ENCODE results near the gene SH3PXD2A. TPM values are rescaled to one million over a fixed set of nuclear protein-coding genes. Genes with fewer than 3 reads are reported as not detected.
"Not testable (repeated sequence)": the region's sequence is repeated elsewhere in the genome, so short reads cannot be mapped to it uniquely, and the experiment has no call there.

SH3PXD2A gene
- total RNA-seq, 1 donor from 2014 or later, result 38.6 TPM

DNA sequence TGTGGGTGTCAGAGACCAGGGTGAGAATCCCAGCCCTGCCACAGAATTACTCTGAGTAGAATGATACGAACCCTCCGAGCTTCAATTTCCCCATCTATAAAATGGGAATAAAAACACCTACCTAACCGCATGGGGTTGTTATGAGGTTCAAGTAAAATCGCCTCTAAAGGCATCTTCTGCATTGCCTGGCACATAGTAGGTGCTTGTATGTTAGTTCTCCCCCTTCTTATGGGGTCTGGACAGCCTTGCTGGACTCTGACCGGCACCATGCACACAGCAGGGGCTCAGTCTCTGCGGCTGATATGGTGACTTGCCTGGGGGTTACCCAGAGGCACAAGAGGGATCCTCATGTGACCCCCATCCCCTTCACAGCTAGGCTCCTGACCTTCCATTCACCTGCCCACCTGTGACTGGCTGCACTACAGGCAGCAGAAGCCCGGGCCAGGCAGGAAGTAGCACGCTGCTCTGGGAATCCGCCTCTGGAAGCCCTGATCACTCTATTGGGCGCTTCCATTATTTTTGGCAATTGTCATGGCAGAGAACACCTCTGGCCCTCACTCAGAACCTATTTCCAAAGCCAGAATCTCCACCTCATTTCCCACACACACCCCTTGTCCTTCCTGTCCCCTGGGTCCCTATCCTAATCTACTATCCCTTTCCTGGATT lies 6.0 kb downstream of the SH3PXD2A start:
- no peak for TF ChIP-seq CTCF (conservative IDR thresholded peaks at IDR 0.05)
- Mint-ChIP-seq H3K4me3 (no peak overlapping the region), H3K4me1 (ENCODE audit: unreplicated experiment) (peaks cover 63% of the 10 kb centered on the region), H3K27me3 (peaks cover 11% of the 10 kb centered on the region), H3K27ac (no peak overlapping the region), H3K36me3 (peaks cover 8% of the 10 kb centered on the region), H3K9me3 (no peaks in the 10 kb centered on the region)
- no peak for DNase-seq (ENCODE audit: extremely low spot score, unreplicated experiment)

GRCh38 chr10:103847909-103848468 lies 7.4 kb downstream of the SH3PXD2A start:
- DNase-seq (ENCODE audit: extremely low spot score, unreplicated experiment), result no peak
- no peak overlapping the region for H3K27ac Mint-ChIP-seq
- TF ChIP-seq CTCF (conservative IDR thresholded peaks at IDR 0.05), result peak; percentile 59

DNA sequence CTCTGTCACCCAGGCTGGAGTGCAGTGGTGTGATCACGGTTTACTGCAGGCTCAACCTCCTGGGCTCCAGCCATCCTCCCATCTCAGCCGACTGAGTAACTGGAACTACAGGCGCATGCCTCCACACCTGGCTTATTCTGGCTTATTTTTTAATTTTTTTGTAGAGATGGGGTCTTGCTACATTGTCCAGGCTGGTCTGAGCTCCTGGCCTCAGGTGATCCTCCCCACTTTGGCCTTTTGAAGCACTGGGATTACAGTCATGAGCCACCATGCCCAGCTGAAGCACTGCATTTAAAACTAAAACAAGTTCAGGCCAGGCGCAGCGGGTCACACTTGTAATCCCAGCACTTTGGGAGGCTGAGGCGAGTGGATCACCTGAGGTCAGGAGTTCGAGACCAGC lies 8.0 kb downstream of the SH3PXD2A start:
- no peak for DNase-seq (ENCODE audit: extremely low spot score, unreplicated experiment)
- Mint-ChIP-seq H3K36me3 (peaks cover 8% of the 10 kb centered on the region), H3K4me3 (no peak overlapping the region), H3K4me1 (ENCODE audit: unreplicated experiment) (peaks cover 59% of the 10 kb centered on the region), H3K9me3 (no peaks in the 10 kb centered on the region), H3K27me3 (peaks cover 4% of the 10 kb centered on the region), H3K27ac (no peak overlapping the region)
- no peak for TF ChIP-seq CTCF (conservative IDR thresholded peaks at IDR 0.05)

More at GRCh38 chr10:103847909-103848468, 7.4 kb downstream of the SH3PXD2A start:
- Mint-ChIP-seq H3K27me3 (peaks cover 6% of the 10 kb centered on the region), H3K36me3 (peaks cover 8% of the 10 kb centered on the region), H3K4me1 (ENCODE audit: unreplicated experiment) (peaks cover 57% of the 10 kb centered on the region), H3K9me3 (no peaks in the 10 kb centered on the region), H3K4me3 (no peak overlapping the region)

- no peak overlapping the region for H3K27ac Mint-ChIP-seq
Observed at GRCh38 chr10:103845972-103846371, 9.4 kb downstream of the SH3PXD2A start.

GRCh38 chr10:103845346-103845745 lies 10.0 kb downstream of the SH3PXD2A start:
- not testable (repeated sequence) for H3K27ac Mint-ChIP-seq; H3K36me3 Mint-ChIP-seq; H3K9me3 Mint-ChIP-seq; DNase-seq (ENCODE audit: extremely low spot score, unreplicated experiment); H3K4me3 Mint-ChIP-seq; H3K27me3 Mint-ChIP-seq
- peaks cover 53% of the 10 kb centered on the region for H3K4me1 Mint-ChIP-seq (ENCODE audit: unreplicated experiment)

More at GRCh38 chr10:103845972-103846371, 9.4 kb downstream of the SH3PXD2A start:
- peaks cover 8% of the 10 kb centered on the region for H3K36me3 Mint-ChIP-seq
- DNase-seq (ENCODE audit: extremely low spot score, unreplicated experiment), result no peak
- H3K4me3 Mint-ChIP-seq, result no peak overlapping the region
- H3K27me3 Mint-ChIP-seq, result peaks cover 4% of the 10 kb centered on the region
- no peaks in the 10 kb centered on the region for H3K9me3 Mint-ChIP-seq
- no peak for TF ChIP-seq CTCF (conservative IDR thresholded peaks at IDR 0.05)
- H3K4me1 Mint-ChIP-seq (ENCODE audit: unreplicated experiment), result peaks cover 53% of the 10 kb centered on the region

GRCh38 chr10:103843854-103844570 lies 11.4 kb downstream of the SH3PXD2A start:
- Mint-ChIP-seq H3K4me3 (no peak overlapping the region), H3K36me3 (peaks cover 8% of the 10 kb centered on the region)

More at GRCh38 chr10:103843854-103844570, 11.4 kb downstream of the SH3PXD2A start:
- no peak overlapping the region for H3K27ac Mint-ChIP-seq
- no peak for TF ChIP-seq CTCF (conservative IDR thresholded peaks at IDR 0.05)
- H3K27me3 Mint-ChIP-seq, result peaks cover 5% of the 10 kb centered on the region
- H3K9me3 Mint-ChIP-seq, result no peaks in the 10 kb centered on the region
- H3K4me1 Mint-ChIP-seq (ENCODE audit: unreplicated experiment), result peaks cover 55% of the 10 kb centered on the region
- DNase-seq (ENCODE audit: extremely low spot score, unreplicated experiment), result no peak

Measured in type B pancreatic cell (in vitro differentiated cells).